Thyroid gland (tissue), 4 donors: ENCODE measurements around the gene CFHR4. TPM values are rescaled to one million over a fixed set of nuclear protein-coding genes. Genes with fewer than 3 reads are reported as not detected.

Source experiments
- DNase-seq, 2 donors: peaks; one replicate each; pipeline ENCODE4 v3.0.0-alpha.2; 2019
- H3K27ac ChIP-seq, 3 donors: fragments of 200-600 bp; sonication (generic); 1 replicate in 2 of 3; 2 replicates in 1 of 3; pipeline ENCODE4 v1.5.1; 2016 to 2019; ENCODE audit warnings: mild to moderate bottlenecking in 1 of 3, moderate library complexity in 1 of 3
- H3K27me3 ChIP-seq: fragments of 200-600 bp; sonication (generic); one replicate; pipeline ENCODE4 v1.5.1; 2019
- H3K36me3 ChIP-seq, 2 donors: fragments of 200-600 bp; sonication (generic); one replicate each; pipeline ENCODE4 v1.5.1; 2016 to 2019
- H3K4me1 ChIP-seq, 2 donors: fragments of 200-600 bp; sonication (generic); one replicate each; pipeline ENCODE4 v1.5.1; 2017 to 2019
- H3K4me3 ChIP-seq, 3 donors: fragments of 200-600 bp; sonication (generic); replicated peaks in 1 of 3; 1 replicate in 2 of 3; 2 replicates in 1 of 3; pipeline ENCODE4 v1.5.1; 2016; ENCODE audit warnings: mild to moderate bottlenecking in 1 of 3
- H3K9me3 ChIP-seq: fragments of 200-600 bp; sonication (generic); one replicate; pipeline ENCODE4 v1.5.1; 2017
- CTCF ChIP-seq, 6 experiments: fragments of 200-600 bp in 3 of 6; fragments of 450-650 bp in 3 of 6; sonication (generic) in 3 of 6; IDR thresholded peaks; one replicate each; pipeline ENCODE4 v1.5.1; 2016 to 2019; ENCODE audit warnings: antibody characterized with exemption in 6 of 6, mild to moderate bottlenecking in 2 of 6, inconsistent platforms in 1 of 6, moderate library complexity in 1 of 6
- POLR2A ChIP-seq, 2 donors: fragments of 450-650 bp; IDR thresholded peaks; one replicate each; pipeline ENCODE4 v1.6.1; 2017; ENCODE audit warnings: antibody characterized with exemption in 2 of 2, mild to moderate bottlenecking in 2 of 2, moderate library complexity in 1 of 2
- WGBS, 2 donors: methylation state at CpG; one replicate each; pipeline ENCODE4 v1.1.5; 2017; 5-methylcytosine and 5-hydroxymethylcytosine counted together
- intact Hi-C: fragments of 100-400 bp; cut with DNase I; formaldehyde crosslinking; loops from one replicate; pipeline ENCODE4 v1.15.1; 2023
- total RNA-seq, 4 donors: library from RNA; depleted of rRNA; stranded (reverse); fragments of >200 nt; gene quantifications; one replicate each; pipeline ENCODE4 v1.2.3, GENCODE V29; 2016

Gene CFHR4
- total RNA-seq, 4 donors from 2014 or later: not detected

GRCh38 chr1:196960854-196961253, 73.0 kb downstream of the CFHR4 start:
- H3K27ac ChIP-seq: no peak overlapping the region
- no peak overlapping the region for H3K4me3 ChIP-seq
- WGBS, 2 donors: 60 to 63% methylated on average over 3 of the region's 3 CpGs
- DNase-seq: no peak
- no peaks in the 10 kb centered on the region for H3K4me1 ChIP-seq
- H3K27me3 ChIP-seq: no peaks in the 10 kb centered on the region
- TF ChIP-seq CTCF (IDR thresholded peaks at IDR 0.05): no peak
- no peak for TF ChIP-seq POLR2A (IDR thresholded peaks at IDR 0.05)
- intact Hi-C loops: no loop called here
- H3K36me3 ChIP-seq: no peaks in the 10 kb centered on the region
- no peaks in the 10 kb centered on the region for H3K9me3 ChIP-seq

Other genes with a start within 250 kb of the CFHR4 start
- 100 to 1,000 TPM in 3 of 4 donors, 10 to 100 TPM in 1; 93.0 to 422 (median 229) TPM for gene CFH, start 236.0 kb upstream of the CFHR4 start, total RNA-seq
- gene CFHR3, start 113.2 kb upstream of the CFHR4 start, total RNA-seq: 1 to 10 TPM in 1 of 4 donors, under 1 TPM in 2, not detected in 1; 0.22 to 1.5 (median 0.27) TPM
- gene CFHR1, start 68.3 kb upstream of the CFHR4 start, total RNA-seq: not detected
- gene CFHR2, start 55.7 kb downstream of the CFHR4 start, total RNA-seq: not detected
- gene CFHR5, start 89.5 kb downstream of the CFHR4 start, total RNA-seq: not detected
- not detected for gene F13B, start 179.2 kb downstream of the CFHR4 start, total RNA-seq